GM12865 (cell line): ENCODE measurements around the gene STPG1.

Experiments
- DNase-seq: peaks from one replicate; pipeline ENCODE4 v3.0.0; 2010; ENCODE audit warnings: low read depth
- H3K4me3 ChIP-seq: 2 replicates; pipeline ENCODE4 v1.5.1; 2011; ENCODE audit warnings: mild to moderate bottlenecking, low read depth, low read length, control low read depth
- CTCF ChIP-seq: IDR thresholded peaks from 2 replicates; pipeline ENCODE4 v1.5.1; 2011; ENCODE audit warnings: low read length, control low read depth, low read depth, inconsistent platforms; ENCODE audit not compliant: insufficient read depth; ENCODE audit errors: missing control alignments

STPG1 gene

DNA sequence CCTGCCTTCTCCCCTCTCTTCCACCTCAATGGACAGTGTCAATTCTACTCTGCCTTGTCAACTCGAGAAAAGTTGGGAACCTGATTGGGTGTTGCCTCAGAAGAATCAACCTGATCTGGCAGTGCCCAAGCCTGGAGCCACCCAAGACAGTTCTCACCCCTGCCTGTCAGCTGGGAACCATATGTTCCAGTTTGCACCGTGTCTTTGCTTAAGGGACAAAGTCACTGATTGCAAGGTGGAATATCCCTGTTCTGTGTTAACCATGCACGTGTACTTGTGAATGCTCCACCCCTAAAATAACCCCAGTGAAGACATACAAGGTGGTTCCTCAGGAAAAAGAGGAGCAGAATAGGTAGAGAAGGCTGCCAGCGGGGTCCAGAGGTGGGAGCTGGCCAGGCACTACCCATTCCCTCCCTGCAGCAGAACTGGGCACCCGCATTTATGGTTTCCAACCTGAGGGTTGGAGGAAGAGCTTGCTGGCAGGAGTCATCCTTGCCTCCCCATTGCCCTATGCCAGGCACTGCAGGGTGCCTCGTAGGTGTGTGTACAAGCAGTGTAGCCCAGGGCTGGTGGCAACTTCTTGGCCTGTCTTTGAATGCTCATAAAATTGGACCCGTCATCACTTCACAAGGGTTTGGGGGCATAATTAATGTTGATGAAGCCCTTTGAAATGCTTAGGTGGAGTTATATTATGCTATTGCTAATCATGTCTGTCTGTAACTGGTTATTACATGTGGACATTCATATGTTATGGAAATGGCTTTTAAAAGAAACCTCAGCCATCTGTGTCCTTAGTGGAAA is 13.4 kb upstream of the STPG1 start:
- TF ChIP-seq CTCF, result no peak
- H3K4me3 ChIP-seq, result no peak overlapping the region
- DNase-seq, result no peak

DNA sequence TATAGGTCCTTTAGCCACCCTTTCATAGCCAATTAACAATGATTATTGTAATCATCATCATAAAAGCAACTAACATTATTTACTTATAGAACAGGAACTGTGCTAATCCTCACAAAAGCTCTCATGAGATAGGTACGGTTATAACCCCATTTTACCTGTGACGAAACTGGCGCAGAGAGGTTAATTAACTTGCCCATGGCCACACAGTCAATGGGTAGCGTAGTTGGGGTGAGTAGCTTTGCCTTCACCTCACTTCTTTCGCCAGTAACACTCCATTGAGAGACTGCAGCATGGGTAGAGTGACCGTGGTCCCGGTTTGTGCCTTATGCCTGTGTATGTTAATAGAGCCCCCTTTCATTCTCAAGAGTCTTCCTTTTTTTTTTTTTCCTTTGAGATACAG is 12.3 kb upstream of the STPG1 start:
- no peak for DNase-seq
- TF ChIP-seq CTCF, result no peak
- H3K4me3 ChIP-seq, result no peak overlapping the region

- no peak overlapping the region for H3K4me3 ChIP-seq
- no peak for TF ChIP-seq CTCF
- DNase-seq, result no peak
These were observed 11.9 kb upstream of the STPG1 start for GRCh38 chr1:24425441-24425840.

DNA sequence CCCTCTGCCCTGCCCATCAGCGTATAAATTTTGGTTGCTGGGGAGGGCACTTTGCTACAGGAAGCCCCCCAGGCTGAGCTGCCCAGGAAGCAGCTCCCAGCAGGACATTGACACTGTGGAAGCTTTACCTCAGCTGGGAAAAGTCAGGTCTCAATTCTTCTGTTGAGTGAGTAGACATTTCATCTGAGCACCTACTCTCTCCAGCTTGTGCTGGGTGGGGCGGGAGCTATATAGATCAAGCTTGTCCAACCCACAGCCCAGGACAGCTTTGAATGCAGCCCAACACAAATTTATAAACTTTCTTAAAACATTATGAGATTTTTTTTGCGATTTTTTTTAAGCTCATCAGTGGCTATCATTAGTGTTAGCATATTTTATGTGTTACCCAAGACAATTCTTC is 11.4 kb upstream of the STPG1 start:
- no peak for TF ChIP-seq CTCF
- no peak overlapping the region for H3K4me3 ChIP-seq
- DNase-seq, result no peak

DNA sequence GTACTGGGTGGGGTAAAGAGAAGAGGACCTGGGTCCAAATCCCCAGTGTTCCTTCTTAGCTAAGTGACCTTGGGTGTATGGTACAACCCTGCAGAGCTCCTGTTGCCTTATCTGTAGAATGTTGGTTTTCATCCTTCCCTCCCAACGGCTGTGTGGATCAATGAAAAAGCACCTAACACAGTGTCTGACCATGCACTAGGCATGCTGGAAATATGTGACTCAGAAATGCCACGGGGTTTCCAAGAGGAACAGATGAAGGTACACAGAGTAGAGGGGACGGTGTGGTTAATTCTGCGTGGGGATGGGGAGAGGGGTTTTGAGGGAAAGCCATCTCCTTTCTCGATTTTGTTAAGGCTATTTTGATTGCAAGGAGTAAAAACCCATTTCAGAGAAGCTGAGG is 10.6 kb upstream of the STPG1 start:
- DNase-seq, result no peak
- no peak for TF ChIP-seq CTCF
- no peak overlapping the region for H3K4me3 ChIP-seq

DNA sequence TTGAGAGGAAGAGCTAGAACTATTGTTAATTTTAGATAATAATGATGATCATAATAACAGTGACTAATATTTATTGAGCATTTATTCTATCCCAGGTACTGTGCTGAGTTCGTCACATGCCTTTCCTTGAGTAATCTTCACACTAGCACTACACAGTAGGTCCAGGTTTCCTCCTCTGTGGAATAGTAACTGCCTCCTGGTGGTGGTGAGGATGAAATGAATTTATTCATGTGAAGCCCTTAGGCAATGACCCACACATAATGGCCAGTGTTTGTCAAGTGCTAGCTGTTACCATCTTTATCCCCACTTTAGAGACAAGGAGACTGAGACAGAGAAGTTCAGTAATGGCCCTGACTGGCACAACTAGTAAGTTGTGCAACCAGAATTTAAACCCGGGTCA is 7.9 kb upstream of the STPG1 start:
- DNase-seq, result no peak
- no peak for TF ChIP-seq CTCF
- H3K4me3 ChIP-seq, result no peak overlapping the region

GRCh38 chr1:24420547-24420946 is 7.0 kb upstream of the STPG1 start:
- no peak for TF ChIP-seq CTCF
- H3K4me3 ChIP-seq, result no peak overlapping the region
- no peak for DNase-seq
